ENCODE measurements around the gene MRPS12. TPM values are rescaled to one million over a fixed set of nuclear protein-coding genes. Genes with fewer than 3 reads are reported as not detected.

MRPS12 gene
- total RNA-seq, 1 donor = 20.2 TPM

- DNase-seq (ENCODE audit: low read depth) = peak; percentile 17
- TF ChIP-seq, protein P1, sequence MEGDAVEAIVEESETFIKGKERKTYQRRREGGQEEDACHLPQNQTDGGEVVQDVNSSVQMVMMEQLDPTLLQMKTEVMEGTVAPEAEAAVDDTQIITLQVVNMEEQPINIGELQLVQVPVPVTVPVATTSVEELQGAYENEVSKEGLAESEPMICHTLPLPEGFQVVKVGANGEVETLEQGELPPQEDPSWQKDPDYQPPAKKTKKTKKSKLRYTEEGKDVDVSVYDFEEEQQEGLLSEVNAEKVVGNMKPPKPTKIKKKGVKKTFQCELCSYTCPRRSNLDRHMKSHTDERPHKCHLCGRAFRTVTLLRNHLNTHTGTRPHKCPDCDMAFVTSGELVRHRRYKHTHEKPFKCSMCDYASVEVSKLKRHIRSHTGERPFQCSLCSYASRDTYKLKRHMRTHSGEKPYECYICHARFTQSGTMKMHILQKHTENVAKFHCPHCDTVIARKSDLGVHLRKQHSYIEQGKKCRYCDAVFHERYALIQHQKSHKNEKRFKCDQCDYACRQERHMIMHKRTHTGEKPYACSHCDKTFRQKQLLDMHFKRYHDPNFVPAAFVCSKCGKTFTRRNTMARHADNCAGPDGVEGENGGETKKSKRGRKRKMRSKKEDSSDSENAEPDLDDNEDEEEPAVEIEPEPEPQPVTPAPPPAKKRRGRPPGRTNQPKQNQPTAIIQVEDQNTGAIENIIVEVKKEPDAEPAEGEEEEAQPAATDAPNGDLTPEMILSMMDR (IDR thresholded peaks at IDR 0.05; ENCODE audit: insufficient read depth, low read length) = no peak
Measured at GRCh38 chr19:38900743-38901190, 30.0 kb upstream of the MRPS12 start.

GRCh38 chr19:38901683-38902082 is 29.1 kb upstream of the MRPS12 start:
- DNase-seq (ENCODE audit: low read depth) = no peak
- H3K4me3 ChIP-seq (ENCODE audit: low read depth, low read length) = no peak overlapping the region
- TF ChIP-seq, protein P1 (IDR thresholded peaks at IDR 0.05; ENCODE audit: insufficient read depth, low read length) = no peak

More at GRCh38 chr19:38900743-38901190, 30.0 kb upstream of the MRPS12 start:
- peak overlapping the region; percentile 86 for H3K4me3 ChIP-seq (ENCODE audit: low read depth, low read length)

GRCh38 chr19:38904581-38905539 is 25.9 kb upstream of the MRPS12 start:
- H3K4me3 ChIP-seq (ENCODE audit: low read depth, low read length) = no peak overlapping the region
- no peak for DNase-seq (ENCODE audit: low read depth)
- TF ChIP-seq, protein P1 (IDR thresholded peaks at IDR 0.05; ENCODE audit: insufficient read depth, low read length) = no peak

DNA sequence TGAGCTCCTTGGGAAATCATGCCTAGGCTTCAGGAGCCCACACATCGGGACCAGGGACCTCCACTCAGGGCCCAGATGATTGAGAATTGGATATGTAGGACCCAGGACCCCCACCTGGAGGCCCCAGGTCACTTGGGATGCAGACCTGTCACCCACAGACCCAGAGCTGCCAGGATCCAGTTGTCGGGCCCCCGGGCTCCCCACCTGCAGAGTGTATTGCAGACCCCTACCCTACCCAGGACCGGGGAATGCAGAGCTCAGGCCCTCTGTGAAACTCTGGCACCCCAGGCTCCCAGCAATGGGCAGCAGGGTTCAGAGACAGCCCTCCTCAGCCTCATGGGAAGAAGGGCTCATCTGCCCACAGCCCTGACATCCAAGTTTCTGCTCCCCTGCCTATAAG is 25.1 kb upstream of the MRPS12 start:
- DNase-seq (ENCODE audit: low read depth) = no peak
- H3K4me3 ChIP-seq (ENCODE audit: low read depth, low read length) = no peak overlapping the region
- TF ChIP-seq, protein P1 (IDR thresholded peaks at IDR 0.05; ENCODE audit: insufficient read depth, low read length) = no peak

DNA sequence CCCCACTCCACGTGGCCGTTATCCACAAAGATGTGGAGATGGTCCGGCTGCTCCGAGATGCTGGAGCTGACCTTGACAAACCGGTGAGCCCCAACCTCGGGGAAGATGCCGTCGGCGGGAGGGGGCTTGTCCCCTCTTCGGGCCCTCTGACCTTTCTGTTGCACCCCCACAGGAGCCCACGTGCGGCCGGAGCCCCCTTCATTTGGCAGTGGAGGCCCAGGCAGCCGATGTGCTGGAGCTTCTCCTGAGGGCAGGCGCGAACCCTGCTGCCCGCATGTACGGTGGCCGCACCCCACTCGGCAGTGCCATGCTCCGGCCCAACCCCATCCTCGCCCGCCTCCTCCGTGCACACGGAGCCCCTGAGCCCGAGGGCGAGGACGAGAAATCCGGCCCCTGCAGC is 23.5 kb upstream of the MRPS12 start:
- H3K4me3 ChIP-seq (ENCODE audit: low read depth, low read length) = no peak overlapping the region
- DNase-seq (ENCODE audit: low read depth) = no peak
- TF ChIP-seq, protein P1 (IDR thresholded peaks at IDR 0.05; ENCODE audit: insufficient read depth, low read length) = no peak

DNA sequence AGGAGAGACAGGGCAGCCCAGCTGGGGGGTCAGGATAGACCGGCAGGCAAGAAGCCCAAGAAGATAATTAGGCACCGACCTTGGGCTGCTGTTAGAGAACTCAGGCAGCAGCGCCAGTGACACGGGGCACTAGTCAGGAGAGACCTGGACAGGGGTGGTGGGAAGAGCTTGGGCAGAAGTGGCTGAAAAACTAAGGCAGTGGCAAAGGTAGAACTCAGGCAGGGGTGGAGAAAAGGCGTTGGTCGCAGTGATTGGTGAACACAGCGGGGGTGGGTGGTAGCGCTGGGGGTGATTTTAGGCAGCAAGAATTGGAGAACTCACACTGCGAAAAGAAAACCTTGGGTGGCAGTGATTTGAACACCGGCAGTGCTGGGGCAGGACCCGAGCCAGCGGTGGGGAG is 23.1 kb upstream of the MRPS12 start:
- no peak overlapping the region for H3K4me3 ChIP-seq (ENCODE audit: low read depth, low read length)
- DNase-seq (ENCODE audit: low read depth) = no peak
- TF ChIP-seq, protein P1 (IDR thresholded peaks at IDR 0.05; ENCODE audit: insufficient read depth, low read length) = no peak
